B cell (primary cell): Measurements from ENCODE around the gene B4GALT5. TPM values are rescaled to one million over a fixed set of nuclear protein-coding genes. Genes with fewer than 3 reads are reported as not detected.

Experiments used
- ATAC-seq: fragments of 200-7000 bp; cut with Tn5 transposase; one replicate; pipeline ENCODE4 v1.10.0; 2021; ENCODE audit warnings: low read depth, mild to moderate bottlenecking, moderate number of reproducible peaks, moderate library complexity
- CTCF ChIA-PET: fragments of 350-600 bp; sonication (Branson Sonifier 250); formaldehyde crosslinking; loops from one replicate; lab custom pipeline; 2021; ENCODE audit warnings: antibody characterized with exemption, inconsistent platforms; lab: Charles Lee
- POLR2A ChIA-PET: fragments of 350-600 bp; sonication (Branson Sonifier 250); formaldehyde crosslinking; loops from one replicate; lab custom pipeline; 2021; ENCODE audit warnings: antibody characterized with exemption; lab: Charles Lee
- DNase-seq: peaks from one replicate; pipeline ENCODE4 v3.0.0; 2013
- H2AFZ ChIP-seq: 2 replicates; pipeline ENCODE4 v1.6.1; 2012; ENCODE audit warnings: mild to moderate bottlenecking, low read depth, low read length; ENCODE audit not compliant: insufficient read depth, poor library complexity, severe bottlenecking
- H3K27ac ChIP-seq, 2 donors: 1 replicate in 1 of 2; 2 replicates in 1 of 2; pipeline ENCODE4 v1.5.1; 2012 to 2013; ENCODE audit warnings: low read length in 2 of 2, mild to moderate bottlenecking in 2 of 2, moderate library complexity in 1 of 2
- H3K27me3 ChIP-seq, 4 experiments: fragments of 200-600 bp in 1 of 4; sonication (generic) in 1 of 4; replicated peaks in 1 of 4; 1 replicate in 2 of 4; 2 replicates in 2 of 4; pipeline versions ENCODE4 v1.6.1 to v1.7.0; 2013 to 2016; ENCODE audit warnings: low read length in 3 of 4, mild to moderate bottlenecking in 2 of 4, mixed read lengths in 1 of 4, moderate library complexity in 1 of 4; ENCODE audit not compliant: insufficient read depth in 4 of 4, control insufficient read depth in 3 of 4; ENCODE audit errors: control extremely low read depth in 1 of 4
- H3K36me3 ChIP-seq, 2 experiments: replicated peaks in 1 of 2; 1 replicate in 1 of 2; 2 replicates in 1 of 2; pipeline versions ENCODE4 v1.6.1 to v1.7.1; 2013; ENCODE audit warnings: low read length in 1 of 2; ENCODE audit not compliant: insufficient read depth in 2 of 2, control insufficient read depth in 1 of 2; ENCODE audit errors: control extremely low read depth in 1 of 2, extremely low read depth in 1 of 2
- H3K4me1 ChIP-seq, 2 donors: fragments of 200-600 bp in 1 of 2; sonication (generic) in 1 of 2; 1 replicate in 1 of 2; 2 replicates in 1 of 2; pipeline versions ENCODE4 v1.5.1 to v1.6.1; 2013 to 2017; ENCODE audit warnings: low read length in 2 of 2; ENCODE audit not compliant: control insufficient read depth in 2 of 2, insufficient read depth in 2 of 2
- H3K4me2 ChIP-seq: replicated peaks from 2 replicates; pipeline ENCODE3; 2012; ENCODE audit warnings: mild to moderate bottlenecking, low read depth, low read length; ENCODE audit not compliant: poor library complexity, severe bottlenecking
- H3K4me3 ChIP-seq, 5 experiments: fragments of 200-600 bp in 1 of 5; sonication (generic) in 1 of 5; 1 replicate in 3 of 5; 2 replicates in 2 of 5; pipeline versions ENCODE4 v1.5.1 to v1.7.0; 2011 to 2016; ENCODE audit warnings: low read length in 4 of 5, mild to moderate bottlenecking in 4 of 5, low read depth in 2 of 5, control low read depth in 1 of 5, moderate library complexity in 1 of 5; ENCODE audit not compliant: insufficient read depth in 1 of 5; ENCODE audit errors: control extremely low read depth in 1 of 5, extremely low read depth in 1 of 5
- H3K79me2 ChIP-seq: fragments of 200-600 bp; sonication (generic); one replicate; pipeline ENCODE4 v1.6.0; 2016; ENCODE audit warnings: low read length; ENCODE audit not compliant: control insufficient read depth, insufficient read depth
- H3K9ac ChIP-seq: fragments of 200-600 bp; sonication (generic); 2 replicates; pipeline ENCODE4 v1.6.1; 2017; ENCODE audit warnings: mild to moderate bottlenecking, low read length, moderate library complexity
- H3K9me3 ChIP-seq, 3 donors: one replicate each; pipeline versions ENCODE4 v1.6.1 to v1.7.1; 2013; ENCODE audit warnings: low read length in 2 of 3; ENCODE audit not compliant: control insufficient read depth in 2 of 3, insufficient read depth in 1 of 3; ENCODE audit errors: control extremely low read depth in 1 of 3
- H4K20me1 ChIP-seq: 2 replicates; pipeline ENCODE4 v1.6.0; 2012; ENCODE audit warnings: mild to moderate bottlenecking, low read length; ENCODE audit not compliant: insufficient read depth, control insufficient read depth, poor library complexity, severe bottlenecking
- H3K27ac Mint-ChIP-seq: one replicate; pipeline ENCODE4 v1.8.0; 2021; ENCODE audit warnings: mixed read lengths
- H3K27me3 Mint-ChIP-seq: one replicate; pipeline ENCODE4 v1.8.0; 2021; ENCODE audit warnings: mixed read lengths
- H3K4me1 Mint-ChIP-seq: one replicate; pipeline ENCODE4 v1.8.0; 2021; ENCODE audit warnings: mixed read lengths
- H3K4me3 Mint-ChIP-seq: one replicate; pipeline ENCODE4 v1.8.0; 2021; ENCODE audit warnings: mixed read lengths
- H3K9me3 Mint-ChIP-seq: one replicate; pipeline ENCODE4 v1.8.0; 2022; ENCODE audit warnings: mixed read lengths; ENCODE audit not compliant: insufficient read depth
- CTCF ChIP-seq: fragments of 200-600 bp; IDR thresholded peaks from one replicate; pipeline ENCODE4 v1.8.0; 2022; ENCODE audit warnings: antibody characterized with exemption, mild to moderate bottlenecking
- EZH2 ChIP-seq: IDR thresholded peaks from 2 replicates; pipeline ENCODE4 v1.6.1; 2012; ENCODE audit warnings: borderline replicate concordance, low read depth, mild to moderate bottlenecking, moderate library complexity, low read length; ENCODE audit not compliant: insufficient read depth, poor library complexity, severe bottlenecking
- WGBS: methylation state at CpG from one replicate; pipeline ENCODE4 v1.1.5; 2013; ENCODE audit warnings: missing lambda C conversion rate; ENCODE audit not compliant: insufficient coverage; 5-methylcytosine and 5-hydroxymethylcytosine counted together
- intact Hi-C: fragments of 100-400 bp; cut with micrococcal nuclease; formaldehyde crosslinking; loops from one replicate; pipeline ENCODE4 v1.10.0; 2022
- polyA plus RNA-seq: library from polyadenylated mRNA; depleted of rRNA; stranded (reverse); fragments of >200 nt; gene quantifications from 2 replicates; pipeline ENCODE4 v1.2.3, GENCODE V29; 2012
- total RNA-seq, 2 donors: library from RNA; stranded (reverse); fragments of 120-200 nt in 1 of 2; gene quantifications; 1 replicate in 1 of 2; 2 replicates in 1 of 2; pipeline versions ENCODE4 v1.2.3 to v1.2.4, GENCODE V29; 2013 to 2022

The B4GALT5 gene
- total and polyA plus RNA-seq, 2 donors (not counting 1 experiment from before 2014, with no cell fraction given) = 3.4 to 7.3 TPM

GRCh38 chr20:49646126-49646525 is 67.6 kb downstream of the B4GALT5 start:
- H3K79me2 ChIP-seq = no peaks in the 10 kb centered on the region
- TF ChIP-seq EZH2 (no peak), CTCF (no peak)
- Mint-ChIP-seq H3K27ac (no peak overlapping the region), H3K27me3 (no peaks in the 10 kb centered on the region), H3K4me3 (no peak overlapping the region), H3K4me1 (no peaks in the 10 kb centered on the region), H3K9me3 (no peaks in the 10 kb centered on the region)
- H3K27ac ChIP-seq = no peak overlapping the region
- POLR2A ChIA-PET = no interaction called here
- no peaks in the 10 kb centered on the region for H3K4me1 ChIP-seq
- peaks cover 3 to 62% of the 10 kb centered on the region in 2 experiments for H3K36me3 ChIP-seq
- H3K27me3 ChIP-seq = no peaks in the 10 kb centered on the region
- H3K4me2 ChIP-seq = no peak overlapping the region
- no peak overlapping the region for H2AFZ ChIP-seq
- H3K9me3 ChIP-seq = no peaks in the 10 kb centered on the region
- H3K9ac ChIP-seq = no peak overlapping the region
- no peak overlapping the region for H3K4me3 ChIP-seq
- intact Hi-C loops = no loop called here
- DNase-seq (no peak), ATAC-seq (no peak)
- CTCF ChIA-PET = no interaction called here
- no peaks in the 10 kb centered on the region for H4K20me1 ChIP-seq
- WGBS = 100% methylated on average over 3 of the region's 3 CpGs

- ChIA-PET CTCF (interaction anchor here (1.0 kb wide), 1 partner anchor 35 kb away, joined by 4 read pairs; no protein-coding TSS in a partner anchor), POLR2A (no interaction called here)
- H3K27ac ChIP-seq = no peak overlapping the region
- Mint-ChIP-seq H3K9me3 (no peaks in the 10 kb centered on the region), H3K27ac (no peak overlapping the region), H3K27me3 (no peaks in the 10 kb centered on the region), H3K4me1 (no peaks in the 10 kb centered on the region), H3K4me3 (no peak overlapping the region)
- peaks cover 3 to 69% of the 10 kb centered on the region in 2 experiments for H3K36me3 ChIP-seq
- no peak overlapping the region for H3K9ac ChIP-seq
- 93% methylated on average over 4 of the region's 5 CpGs for WGBS
- H3K9me3 ChIP-seq = no peaks in the 10 kb centered on the region
- TF ChIP-seq CTCF (no peak), EZH2 (no peak)
- no peaks in the 10 kb centered on the region for H3K27me3 ChIP-seq
- intact Hi-C loops = no loop called here
- no peaks in the 10 kb centered on the region for H4K20me1 ChIP-seq
- H2AFZ ChIP-seq = no peak overlapping the region
- H3K79me2 ChIP-seq = no peaks in the 10 kb centered on the region
- H3K4me1 ChIP-seq = no peaks in the 10 kb centered on the region
- H3K4me2 ChIP-seq = no peak overlapping the region
- ATAC-seq = no peak
- DNase-seq = no peak
- H3K4me3 ChIP-seq = no peak overlapping the region
Observed at GRCh38 chr20:49644980-49645565, 68.6 kb downstream of the B4GALT5 start.
